SU-DHL-6 (cell line): ENCODE results near the gene LAMC3.

Source experiments
- CTCF ChIP-seq: fragments of 200-600 bp; sonication (generic); IDR thresholded peaks from one replicate; pipeline ENCODE4 v1.5.1; 2017; ENCODE audit warnings: antibody characterized with exemption, mild to moderate bottlenecking, low read length, moderate library complexity; ENCODE audit not compliant: insufficient read depth, poor library complexity, severe bottlenecking
- EZH2phosphoT487 ChIP-seq: fragments of 200-600 bp; sonication (generic), shearing (Covaris generic); conservative IDR thresholded peaks from 2 replicates; pipeline ENCODE4 v1.6.1; 2018; ENCODE audit warnings: mild to moderate bottlenecking, antibody characterized with exemption, low read length, moderate library complexity, mixed read lengths

GRCh38 chr9:131121346-131121745 is 112.4 kb downstream of the LAMC3 start:
- TF ChIP-seq CTCF (no peak), EZH2phosphoT487 (no peak)
